Loucy (cell line): ENCODE results near the gene RNF11.

Experiments
- EZH2phosphoT487 ChIP-seq: fragments of 200-600 bp; IDR thresholded peaks from 2 replicates; pipeline ENCODE4 v1.6.1; 2018; ENCODE audit warnings: antibody characterized with exemption, mild to moderate bottlenecking, moderate library complexity, borderline replicate concordance
- TF ChIP-seq, protein P1 (sequence below): fragments of 200-600 bp; sonication (generic); conservative IDR thresholded peaks from 2 replicates; pipeline ENCODE4 v1.5.1; 2014; ENCODE audit warnings: mild to moderate bottlenecking, antibody characterized with exemption, low read length

DNA sequence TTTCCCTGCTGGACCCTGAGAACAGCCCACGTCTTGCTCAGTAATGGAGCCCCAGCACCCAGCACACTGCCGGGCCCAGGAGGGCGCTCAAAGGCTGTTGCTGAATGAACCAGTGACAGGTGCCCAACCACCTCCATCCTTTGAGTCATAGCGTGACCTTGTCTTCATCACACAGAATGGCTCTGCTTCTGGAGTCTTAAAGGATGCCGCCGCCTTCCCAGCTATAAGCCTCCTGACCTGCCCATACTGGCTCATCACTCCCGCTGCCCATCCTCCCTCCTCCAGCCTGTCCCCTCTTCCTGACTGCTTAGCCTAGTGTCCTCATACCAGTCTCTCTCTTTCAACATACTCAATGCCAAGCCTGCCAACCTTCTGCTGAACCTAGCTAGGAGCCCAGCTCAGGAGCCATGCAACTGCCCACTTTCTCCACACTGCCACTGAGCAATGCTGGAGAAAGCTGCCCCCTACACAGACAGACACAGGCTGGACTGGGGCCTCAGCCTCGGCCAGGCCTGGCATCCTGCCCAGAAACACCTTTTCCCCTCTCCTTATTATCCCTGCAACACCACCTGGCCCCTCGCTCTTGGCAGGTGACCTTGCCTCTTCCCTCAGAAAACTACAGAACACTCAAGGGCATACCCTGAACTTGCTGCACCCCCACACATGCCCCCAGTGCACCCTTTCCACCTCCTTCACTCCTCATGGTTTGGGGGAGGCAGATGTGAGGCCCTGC, 80.2 kb downstream of the RNF11 start:
- TF ChIP-seq, protein P1, sequence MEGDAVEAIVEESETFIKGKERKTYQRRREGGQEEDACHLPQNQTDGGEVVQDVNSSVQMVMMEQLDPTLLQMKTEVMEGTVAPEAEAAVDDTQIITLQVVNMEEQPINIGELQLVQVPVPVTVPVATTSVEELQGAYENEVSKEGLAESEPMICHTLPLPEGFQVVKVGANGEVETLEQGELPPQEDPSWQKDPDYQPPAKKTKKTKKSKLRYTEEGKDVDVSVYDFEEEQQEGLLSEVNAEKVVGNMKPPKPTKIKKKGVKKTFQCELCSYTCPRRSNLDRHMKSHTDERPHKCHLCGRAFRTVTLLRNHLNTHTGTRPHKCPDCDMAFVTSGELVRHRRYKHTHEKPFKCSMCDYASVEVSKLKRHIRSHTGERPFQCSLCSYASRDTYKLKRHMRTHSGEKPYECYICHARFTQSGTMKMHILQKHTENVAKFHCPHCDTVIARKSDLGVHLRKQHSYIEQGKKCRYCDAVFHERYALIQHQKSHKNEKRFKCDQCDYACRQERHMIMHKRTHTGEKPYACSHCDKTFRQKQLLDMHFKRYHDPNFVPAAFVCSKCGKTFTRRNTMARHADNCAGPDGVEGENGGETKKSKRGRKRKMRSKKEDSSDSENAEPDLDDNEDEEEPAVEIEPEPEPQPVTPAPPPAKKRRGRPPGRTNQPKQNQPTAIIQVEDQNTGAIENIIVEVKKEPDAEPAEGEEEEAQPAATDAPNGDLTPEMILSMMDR, result no peak
- no peak for TF ChIP-seq EZH2phosphoT487
